GM18511 (cell line): ENCODE measurements around the gene TESK2.
A peak's percentile ranks its signal among the peaks of the same experiment; 100 is the strongest.
"Not testable (repeated sequence)": the region's sequence is repeated elsewhere in the genome, so short reads cannot be mapped to it uniquely, and the experiment has no call there.

Experiments
- ATAC-seq: cut with Tn5 transposase; IDR thresholded peaks from one replicate; pipeline ENCODE4 v1.9.1; 2021; ENCODE audit warnings: mild to moderate bottlenecking, moderate library complexity; ENCODE audit not compliant: unreplicated experiment

Gene TESK2

GRCh38 chr1:45423906-45424678 is 66.9 kb downstream of the TESK2 start:
- ATAC-seq: no peak

- no peak for ATAC-seq
Observed at GRCh38 chr1:45421935-45422334, 69.0 kb downstream of the TESK2 start.

- no peak for ATAC-seq
Observed at GRCh38 chr1:45414746-45415145, 76.2 kb downstream of the TESK2 start.

- no peak for ATAC-seq
Observed at GRCh38 chr1:45412899-45413298, 78.1 kb downstream of the TESK2 start.

GRCh38 chr1:45411510-45411899 is 79.5 kb downstream of the TESK2 start:
- ATAC-seq: no peak

- ATAC-seq: no peak
Observed at GRCh38 chr1:45410850-45411509, 80.0 kb downstream of the TESK2 start.

GRCh38 chr1:45409276-45409675 is 81.7 kb downstream of the TESK2 start:
- ATAC-seq: no peak

GRCh38 chr1:45407629-45408287 is 83.2 kb downstream of the TESK2 start:
- ATAC-seq: no peak

GRCh38 chr1:45405636-45406035 is 85.3 kb downstream of the TESK2 start:
- no peak for ATAC-seq

GRCh38 chr1:45403718-45404117 is 87.2 kb downstream of the TESK2 start:
- ATAC-seq: no peak

- ATAC-seq: no peak
Observed at GRCh38 chr1:45403298-45403697, 87.7 kb downstream of the TESK2 start.

- no peak for ATAC-seq
Observed at GRCh38 chr1:45401524-45401923, 89.4 kb downstream of the TESK2 start.

- ATAC-seq: no peak
Observed at GRCh38 chr1:45400049-45400448, 90.9 kb downstream of the TESK2 start.

GRCh38 chr1:45397285-45397684 is 93.7 kb downstream of the TESK2 start:
- no peak for ATAC-seq

- ATAC-seq: no peak
Observed at GRCh38 chr1:45395582-45395981, 95.4 kb downstream of the TESK2 start.

GRCh38 chr1:45395051-45395450 is 95.9 kb downstream of the TESK2 start:
- ATAC-seq: no peak

- ATAC-seq: peak; percentile 82
Observed at GRCh38 chr1:45394342-45394741, 96.6 kb downstream of the TESK2 start.

- ATAC-seq: peak; percentile 83
Observed at GRCh38 chr1:45393718-45394302, 97.2 kb downstream of the TESK2 start.

- ATAC-seq: no peak
Observed at GRCh38 chr1:45386219-45386618, 104.7 kb downstream of the TESK2 start.

GRCh38 chr1:45385302-45385701 is 105.7 kb downstream of the TESK2 start:
- ATAC-seq: no peak

GRCh38 chr1:45384213-45384612 is 106.8 kb downstream of the TESK2 start:
- ATAC-seq: not testable (repeated sequence)

- ATAC-seq: no peak
Observed at GRCh38 chr1:45383191-45383590, 107.8 kb downstream of the TESK2 start.
